COLO829 (cell line): ENCODE measurements around the gene RTF2.

Experiments used
- DNase-seq: peaks from one replicate; pipeline ENCODE4 v3.0.0; 2012; ENCODE audit warnings: low spot score

Gene RTF2

GRCh38 chr20:56468316-56469076 is at the start of gene RTF2:
Gene RTF2, plus strand, starts transcription at chr20:56468627. Its CDS starts 71 bp downstream, at chr20:56468698.
- DNase-seq = peak; percentile 95

DNA sequence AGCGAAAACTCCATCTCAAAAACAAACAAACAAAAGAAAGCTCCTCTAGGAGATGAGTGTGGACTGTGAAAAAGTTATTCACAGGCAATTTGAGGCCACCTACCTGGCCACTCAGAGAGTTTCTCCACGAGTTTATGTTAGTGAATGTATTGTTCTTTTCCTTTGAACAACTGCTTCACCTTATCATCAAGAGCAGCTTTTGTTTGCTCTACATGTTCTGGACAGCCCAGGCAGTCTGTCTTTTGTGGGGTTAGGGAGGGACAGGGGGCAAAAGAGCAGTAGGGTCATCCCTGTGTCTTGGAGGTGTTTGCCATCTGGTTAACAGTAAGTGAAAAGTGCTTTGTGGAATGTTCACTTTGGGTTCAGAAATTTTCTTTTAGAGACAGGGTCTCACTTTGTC is 48.4 kb upstream of the RTF2 start:
- DNase-seq = no peak

- no peak for DNase-seq
These were observed 47.3 kb upstream of the RTF2 start for GRCh38 chr20:56420940-56421688.

DNA sequence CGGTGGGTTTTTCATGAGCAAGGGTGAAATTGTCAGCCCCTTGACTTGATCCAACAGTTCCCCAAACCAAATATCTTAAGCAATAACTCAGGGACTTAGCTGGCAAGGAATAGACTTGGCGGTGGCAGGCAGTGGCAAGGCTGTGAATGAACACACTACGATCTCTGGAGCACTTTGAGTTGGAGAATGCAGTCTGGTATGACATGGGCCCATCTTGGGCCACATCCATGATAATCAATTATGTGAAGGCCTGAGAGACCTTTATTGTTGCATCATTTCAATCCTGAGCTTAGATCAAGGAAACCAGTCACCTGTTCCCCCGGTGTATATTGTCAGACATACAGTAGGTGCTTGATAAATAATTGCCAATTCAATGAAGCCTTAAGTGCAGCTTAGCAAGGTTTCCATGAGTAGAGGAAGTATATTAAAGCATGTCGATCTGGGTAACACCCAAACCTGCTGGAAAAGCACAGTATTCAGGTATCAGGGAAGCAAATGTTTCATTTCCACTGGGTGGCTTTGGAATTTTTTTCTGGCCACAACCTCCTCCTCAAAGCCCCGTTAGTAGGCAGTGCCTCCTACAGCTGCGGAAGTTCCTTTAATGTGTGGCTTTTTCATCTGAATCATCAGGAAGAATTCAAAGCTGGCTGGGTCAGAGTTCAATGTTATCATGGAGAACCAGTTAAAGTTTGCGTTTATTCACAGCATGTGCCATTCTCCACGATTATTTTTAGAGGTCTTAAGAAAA is 46.2 kb upstream of the RTF2 start:
- DNase-seq = peak; percentile 94

- peak; percentile 48 for DNase-seq
These were observed 45.6 kb upstream of the RTF2 start for GRCh38 chr20:56422824-56423189.

DNA sequence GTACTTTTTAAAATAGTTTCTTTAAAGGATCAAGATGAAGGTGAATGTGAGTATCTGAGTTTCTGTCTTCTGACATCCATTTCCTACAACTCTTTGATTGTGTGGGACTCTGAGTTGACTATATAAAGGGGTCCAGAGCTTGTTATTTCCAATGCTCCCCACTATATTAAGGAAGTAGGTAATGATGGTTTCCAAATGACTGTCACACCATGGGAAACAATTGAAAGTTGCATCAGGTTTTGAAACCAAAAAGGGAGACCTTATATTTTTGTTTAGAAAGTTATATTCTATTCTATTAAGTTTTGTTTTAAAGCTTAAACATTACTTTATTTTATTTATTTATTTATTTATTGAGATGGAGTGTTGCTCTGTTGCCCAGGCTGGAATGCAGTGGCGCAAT is 45.2 kb upstream of the RTF2 start:
- DNase-seq = no peak

DNA sequence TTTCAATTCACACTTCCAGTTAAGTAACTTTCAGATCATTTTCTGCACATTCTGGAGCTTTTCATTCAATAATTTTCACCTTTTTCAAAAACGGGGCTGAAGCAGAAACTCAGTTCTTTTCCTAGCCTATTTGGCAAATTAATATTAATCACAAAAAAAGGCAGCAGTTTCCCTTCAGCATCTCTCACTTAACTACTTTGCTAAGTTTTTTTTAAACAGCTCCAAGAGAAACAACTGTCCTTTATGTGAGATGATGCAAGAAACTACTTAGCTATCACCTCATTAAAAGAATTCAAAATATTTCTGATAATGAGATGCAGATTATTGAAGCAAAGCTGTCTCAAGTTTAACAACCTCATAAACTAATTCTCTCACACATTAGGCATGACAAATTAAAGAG is 44.5 kb upstream of the RTF2 start:
- no peak for DNase-seq

GRCh38 chr20:56424931-56425330 is 43.5 kb upstream of the RTF2 start:
- DNase-seq = no peak

- no peak for DNase-seq
These were observed 42.4 kb upstream of the RTF2 start for GRCh38 chr20:56426026-56426425.

DNA sequence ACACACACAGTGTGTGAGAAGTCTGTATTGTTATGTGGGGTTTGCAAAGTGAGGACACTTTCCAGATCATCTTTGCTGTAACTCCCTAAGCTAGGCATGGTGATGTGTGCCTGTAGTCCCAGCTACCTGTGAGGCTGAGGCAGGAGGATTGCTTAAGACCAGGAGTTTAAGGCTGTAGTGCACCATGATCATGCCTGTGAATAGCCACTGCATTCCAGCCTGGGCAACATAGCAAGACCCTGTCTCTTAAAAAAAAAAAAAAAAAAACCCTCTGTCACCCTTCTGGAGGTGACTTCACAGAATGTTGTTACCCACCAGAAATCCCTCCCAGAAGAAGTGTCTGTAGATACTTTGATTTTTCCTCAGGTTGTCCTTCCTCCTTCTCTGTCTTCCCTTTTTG is 41.5 kb upstream of the RTF2 start:
- no peak for DNase-seq

DNA sequence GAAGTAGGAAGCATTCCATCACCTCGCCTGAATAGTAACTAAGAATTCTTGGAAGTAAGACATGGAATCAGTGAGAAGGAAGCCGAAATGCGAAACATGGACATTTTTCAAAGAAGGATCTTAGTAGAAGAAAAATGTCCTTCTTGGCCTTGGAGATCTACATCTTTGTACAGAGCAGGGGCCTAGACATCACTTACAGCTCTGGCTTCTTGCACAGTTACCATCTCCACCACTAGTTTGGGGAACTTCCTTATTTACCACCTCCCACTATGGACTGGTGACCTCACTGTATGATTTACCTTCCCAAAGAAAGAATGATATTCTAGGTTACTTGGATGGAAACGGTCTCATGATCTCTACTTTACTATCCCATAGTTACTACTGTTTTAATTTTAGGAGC is 40.6 kb upstream of the RTF2 start:
- DNase-seq = no peak

DNA sequence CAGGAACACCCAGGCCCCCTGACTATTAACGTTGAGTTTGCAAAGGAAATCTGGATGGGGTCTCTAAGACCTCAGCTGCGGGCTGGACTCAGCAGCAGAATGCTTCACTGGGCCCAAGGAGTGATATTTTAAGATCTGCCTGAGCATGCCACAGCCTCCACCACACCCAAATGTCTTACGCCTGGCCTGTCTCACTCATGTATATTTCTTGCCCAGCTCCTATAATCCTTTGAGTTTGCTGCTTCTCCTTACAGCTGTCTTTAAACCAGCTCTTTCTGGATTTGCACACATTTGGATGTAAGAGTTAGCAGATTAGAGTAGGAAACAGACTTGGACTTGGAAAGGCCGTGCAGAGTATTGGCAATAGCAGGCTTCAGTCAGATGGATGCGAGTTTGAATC is 40.0 kb upstream of the RTF2 start:
- DNase-seq = no peak

- DNase-seq = no peak
These were observed 39.5 kb upstream of the RTF2 start for GRCh38 chr20:56428881-56429280.

DNA sequence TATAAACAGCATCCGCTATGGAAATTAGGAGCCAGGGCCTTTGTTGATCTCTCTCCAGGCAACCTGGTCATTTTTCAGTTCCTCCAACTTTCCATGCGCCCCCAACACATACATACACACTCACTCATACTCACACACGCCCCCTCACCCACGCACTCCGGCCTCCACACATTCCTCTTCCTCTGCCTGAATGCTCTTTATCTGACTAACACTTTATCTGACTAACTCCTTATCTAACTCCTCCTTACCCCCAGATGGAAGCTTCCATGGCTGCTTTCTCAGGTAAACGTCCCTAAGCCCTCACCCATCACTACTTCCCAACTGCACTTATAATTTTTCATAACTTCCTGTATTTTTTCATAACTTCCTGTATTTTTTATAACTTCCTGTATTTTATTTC is 38.9 kb upstream of the RTF2 start:
- no peak for DNase-seq

- no peak for DNase-seq
These were observed 38.5 kb upstream of the RTF2 start for GRCh38 chr20:56429941-56430340.

GRCh38 chr20:56430461-56430860 is 38.0 kb upstream of the RTF2 start:
- no peak for DNase-seq

DNA sequence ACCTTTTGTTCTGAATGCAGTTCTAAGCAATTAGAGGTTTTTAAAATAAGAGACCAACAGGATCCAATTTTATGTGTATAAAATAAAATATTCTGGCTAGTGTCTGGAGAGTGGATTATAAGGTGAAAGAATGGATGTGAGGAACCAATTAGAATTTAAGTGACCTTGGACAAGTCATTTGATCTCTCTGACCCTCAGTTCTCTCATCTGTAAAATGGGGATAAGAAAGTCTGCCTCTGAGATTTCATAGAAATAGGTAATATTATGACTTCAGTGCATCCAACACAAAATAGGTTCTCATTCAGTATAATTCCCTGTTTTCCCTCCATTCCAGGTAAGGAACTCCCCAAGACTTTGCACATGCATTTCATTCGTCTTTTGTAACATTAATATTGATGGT is 37.5 kb upstream of the RTF2 start:
- DNase-seq = no peak

GRCh38 chr20:56431471-56431870 is 37.0 kb upstream of the RTF2 start:
- peak; percentile 94 for DNase-seq

GRCh38 chr20:56433221-56433879 is 35.1 kb upstream of the RTF2 start:
- DNase-seq = no peak

DNA sequence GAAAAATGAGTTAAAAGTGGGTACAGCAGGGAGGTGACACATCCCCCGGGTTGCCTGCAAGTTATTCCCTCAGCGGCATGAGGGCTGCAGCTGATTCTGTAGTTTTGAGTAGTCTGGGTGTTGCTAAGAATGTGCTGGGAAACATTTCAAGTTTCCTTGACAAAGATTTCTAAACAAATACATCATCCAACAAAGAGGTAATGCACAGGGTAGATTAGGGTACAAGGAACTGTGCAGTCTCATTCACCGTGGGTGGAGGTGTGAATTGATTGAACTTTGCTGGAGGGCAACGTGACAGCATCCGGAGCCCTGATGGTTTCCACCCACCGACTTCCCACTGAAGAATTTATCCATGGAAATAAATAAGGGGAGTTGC is 34.6 kb upstream of the RTF2 start:
- DNase-seq = peak; percentile 41

DNA sequence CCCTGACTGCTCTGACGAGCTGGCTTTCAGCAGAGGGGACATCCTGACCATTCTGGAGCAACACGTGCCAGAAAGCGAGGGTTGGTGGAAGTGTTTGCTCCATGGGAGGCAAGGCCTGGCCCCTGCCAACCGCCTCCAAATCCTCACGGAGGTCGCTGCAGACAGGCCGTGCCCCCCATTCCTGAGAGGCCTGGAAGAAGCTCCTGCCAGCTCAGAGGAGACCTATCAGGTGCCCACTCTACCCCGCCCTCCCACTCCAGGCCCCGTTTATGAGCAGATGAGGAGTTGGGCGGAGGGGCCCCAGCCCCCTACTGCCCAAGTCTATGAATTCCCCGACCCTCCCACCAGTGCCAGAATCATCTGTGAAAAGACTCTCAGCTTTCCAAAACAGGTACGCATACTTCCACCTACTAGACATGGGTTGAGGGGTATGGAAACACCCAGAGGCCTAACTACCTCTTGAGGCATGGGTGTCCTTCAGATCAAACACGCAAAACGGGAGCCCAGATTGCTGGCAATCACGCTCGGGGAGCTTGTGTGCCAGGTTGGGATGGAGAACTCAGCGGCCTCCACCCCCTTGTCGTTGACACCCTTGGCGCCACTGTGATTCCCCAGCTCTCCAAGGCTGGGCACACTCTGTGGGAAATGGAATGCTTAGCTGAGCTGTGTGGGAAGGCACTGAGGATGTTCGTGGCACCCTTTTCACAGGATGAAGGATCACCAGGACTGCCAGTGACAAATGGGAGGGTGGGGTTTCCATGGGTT is 31.0 kb upstream of the RTF2 start:
- DNase-seq = no peak

DNA sequence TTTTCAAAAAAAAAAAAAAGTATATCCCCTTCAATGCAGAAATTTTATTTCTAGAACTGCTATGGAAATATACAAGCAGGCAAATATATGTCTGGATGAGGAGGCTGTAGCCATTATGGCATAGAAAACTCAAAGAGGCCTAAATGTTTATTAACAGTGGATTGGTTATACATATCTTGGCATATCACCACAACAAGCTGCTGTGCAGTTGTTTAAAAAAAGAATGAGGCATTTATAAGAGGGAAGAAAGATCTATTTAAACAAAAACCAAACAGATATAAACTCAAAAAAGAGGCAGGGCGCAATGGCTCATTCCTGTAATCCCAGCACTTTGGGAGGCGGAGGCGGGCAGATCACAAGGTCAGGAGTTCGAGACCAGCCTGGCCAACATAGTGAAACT is 30.1 kb upstream of the RTF2 start:
- no peak for DNase-seq
